ENCODE measurements around the gene ZNF468.
A peak's percentile ranks its signal among the peaks of the same experiment; 100 is the strongest.
"Not testable (repeated sequence)": the region's sequence is repeated elsewhere in the genome, so short reads cannot be mapped to it uniquely, and the experiment has no call there.

The ZNF468 gene

GRCh38 chr19:52825765-52826164, 31.7 kb downstream of the ZNF468 start:
- DNase-seq (ENCODE audit: low read depth) = no peak

DNA sequence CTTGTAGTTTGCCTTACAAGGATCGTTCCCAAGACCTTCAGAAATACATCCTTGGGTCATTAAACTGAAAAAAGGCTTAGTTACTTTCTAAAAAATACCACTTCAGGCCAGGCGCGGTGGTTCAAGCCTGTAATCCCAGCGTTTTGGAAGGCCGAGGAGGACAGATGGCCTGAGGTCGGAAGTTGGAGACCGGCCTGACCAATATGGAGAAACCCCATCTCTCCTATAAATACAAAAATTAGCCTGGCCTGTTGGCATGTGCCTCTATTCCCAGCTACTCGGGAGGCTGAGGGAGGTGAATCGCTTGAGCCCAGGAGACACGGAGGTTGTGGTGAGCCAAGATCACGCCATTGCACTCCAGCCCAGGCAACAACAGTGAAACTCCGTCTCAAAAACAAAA, 33.7 kb downstream of the ZNF468 start:
- DNase-seq (ENCODE audit: low read depth) = no peak

GRCh38 chr19:52821204-52821960, 36.0 kb downstream of the ZNF468 start, which contains the start of gene ZNF28:
Gene ZNF28 (minus strand): TSS chr19:52821633. CDS start chr19:52817958, 3,675 bp downstream.
- peak; percentile 34 for DNase-seq (ENCODE audit: low read depth)

DNA sequence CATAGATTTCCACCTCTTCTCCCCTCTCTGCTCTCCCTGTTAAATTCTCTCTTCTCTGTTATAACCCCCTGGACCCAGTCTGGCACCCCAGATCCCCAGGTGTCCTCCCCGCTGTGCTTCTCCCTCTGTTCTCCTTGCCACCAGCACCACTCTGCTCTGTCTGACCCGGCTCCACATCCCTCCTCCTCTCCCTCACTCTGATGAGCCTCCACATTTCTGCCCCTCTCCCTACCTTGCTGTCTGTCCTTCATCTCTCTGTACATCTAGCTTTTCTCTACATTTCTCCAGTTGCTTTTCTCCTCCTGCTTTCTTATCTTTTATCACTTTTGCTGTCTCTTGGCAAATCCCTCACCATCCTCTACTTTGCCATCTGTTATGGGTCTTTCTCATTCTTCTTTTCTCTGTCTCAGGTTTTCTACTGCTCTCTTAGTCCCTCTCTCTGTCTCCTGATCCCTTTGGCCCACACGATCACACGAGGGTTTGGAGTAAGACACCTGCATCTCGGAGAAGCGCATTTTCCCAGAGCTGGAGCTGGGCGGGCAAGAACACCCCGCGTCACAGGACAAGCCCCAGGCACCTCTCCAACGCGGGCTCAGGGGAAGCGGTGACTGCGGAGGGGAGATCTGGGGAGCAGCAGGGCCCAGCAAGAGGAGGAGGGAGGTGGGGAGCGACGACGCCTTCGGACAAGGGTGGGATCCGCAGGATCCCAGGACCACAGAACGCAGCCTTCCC, 36.8 kb downstream of the ZNF468 start:
- DNase-seq (ENCODE audit: low read depth) = peak; percentile 34

DNA sequence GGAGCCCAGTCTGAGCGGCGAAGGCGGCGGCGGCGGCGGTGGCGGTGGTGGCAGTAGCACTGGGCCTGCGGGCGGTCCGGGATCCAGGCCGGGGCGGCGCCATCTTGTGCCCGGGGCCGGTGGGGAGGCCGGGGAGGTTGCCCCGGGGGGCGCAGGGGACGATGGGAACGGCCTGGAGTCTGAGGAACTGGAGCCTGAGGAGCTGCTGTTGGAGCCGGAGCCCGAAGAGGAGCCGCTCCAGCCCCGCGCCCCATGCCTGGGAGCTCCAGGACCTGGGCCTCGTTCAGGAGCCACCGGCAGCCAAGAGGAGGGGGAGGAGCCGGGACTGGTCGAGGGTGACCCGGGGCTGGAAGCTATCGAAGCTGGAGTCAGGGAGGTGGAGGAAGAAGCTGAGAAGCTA, 47.6 kb downstream of the ZNF468 start:
- DNase-seq (ENCODE audit: low read depth) = no peak

GRCh38 chr19:52799950-52800640, 57.3 kb downstream of the ZNF468 start:
- not testable (repeated sequence) for DNase-seq (ENCODE audit: low read depth)

DNA sequence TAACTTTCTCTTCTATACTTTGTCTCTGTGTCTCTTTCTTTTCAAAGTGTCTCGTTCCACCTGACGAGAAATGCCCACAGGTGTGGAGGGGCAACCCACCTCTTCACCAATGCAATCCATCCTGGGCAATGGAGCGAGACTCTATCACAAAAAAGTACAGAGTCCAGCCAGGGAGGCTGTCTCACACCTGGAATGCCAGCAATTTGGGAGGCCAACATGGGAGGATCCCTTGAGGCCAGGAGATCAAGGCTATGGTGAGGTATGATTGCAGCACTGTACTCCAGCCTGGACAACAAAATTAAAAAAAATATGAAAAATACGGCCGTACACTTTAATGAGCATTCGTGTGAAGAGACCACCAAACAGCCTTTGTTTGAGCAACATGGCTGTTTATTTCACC, 68.0 kb downstream of the ZNF468 start:
- no peak for DNase-seq (ENCODE audit: low read depth)

Measured in iris pigment epithelial cell (primary cell).